Embryonic facial prominence (tissue), 1 donor: ENCODE data around the gene ASPN.

Experiments
- DNase-seq: peaks from one replicate; pipeline ENCODE4 v3.0.0-alpha.2; 2016; ENCODE audit errors: extremely low spot score

ASPN gene

DNA sequence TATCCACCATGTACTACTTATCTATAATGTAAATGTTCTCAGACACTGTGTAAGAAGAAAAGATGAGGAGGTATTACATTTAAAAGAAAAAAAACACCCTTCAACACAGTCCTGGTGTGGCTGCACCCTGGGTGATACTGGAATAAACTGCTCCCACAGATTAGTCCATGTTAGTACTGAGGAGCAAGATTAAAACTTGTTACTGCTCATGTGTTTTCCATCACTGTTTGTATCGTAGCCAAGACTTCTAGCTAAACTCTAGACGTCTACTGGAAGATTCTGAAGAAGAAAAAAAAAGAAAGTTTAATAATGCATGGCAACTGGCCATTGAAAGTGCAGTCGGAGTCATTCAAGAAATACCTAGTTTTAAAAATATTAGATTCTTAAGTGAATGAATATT, at the start of gene ASPN:
TSS of gene ASPN (minus strand) at position 178 of the 400 bp plus-strand sequence.
- peak; percentile 76 for DNase-seq

- DNase-seq = no peak
Observed at GRCh38 chr9:92530893-92531292, 48.6 kb upstream of the ASPN start.

GRCh38 chr9:92529124-92529523, 46.8 kb upstream of the ASPN start:
- no peak for DNase-seq

- DNase-seq = no peak
Observed at GRCh38 chr9:92528522-92528849, 46.2 kb upstream of the ASPN start.

DNA sequence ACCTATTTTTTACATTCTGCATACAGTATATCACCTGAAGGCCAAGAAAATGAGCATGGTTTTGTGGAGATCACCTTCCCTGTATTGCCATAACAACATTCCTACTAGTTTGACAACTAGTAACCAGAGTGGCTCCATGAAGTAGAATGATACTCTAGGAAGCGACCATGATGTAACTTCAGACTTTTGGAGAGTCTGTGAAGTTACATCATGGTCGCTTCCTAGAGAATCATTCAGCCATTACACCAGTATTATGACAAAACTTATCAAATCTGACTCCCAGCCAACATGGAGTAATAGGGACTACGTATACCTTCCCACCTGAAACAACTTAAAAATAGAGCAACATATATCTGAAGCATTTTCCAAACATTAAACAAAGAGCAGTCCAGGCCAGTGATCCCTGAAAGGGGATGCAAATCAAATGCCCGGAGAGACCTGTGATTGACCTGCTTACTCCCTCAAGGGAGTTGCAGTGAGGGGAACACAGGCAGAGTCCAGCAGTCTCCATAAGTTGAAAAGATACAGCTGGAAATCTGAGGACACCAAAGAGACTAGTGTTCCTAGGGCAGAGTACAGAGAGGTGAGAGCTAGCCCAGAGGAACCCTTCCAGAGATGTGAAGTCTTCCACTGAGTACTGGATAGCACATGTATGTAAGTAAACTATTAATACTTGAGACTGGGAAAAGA, 45.7 kb upstream of the ASPN start:
- DNase-seq = no peak

DNA sequence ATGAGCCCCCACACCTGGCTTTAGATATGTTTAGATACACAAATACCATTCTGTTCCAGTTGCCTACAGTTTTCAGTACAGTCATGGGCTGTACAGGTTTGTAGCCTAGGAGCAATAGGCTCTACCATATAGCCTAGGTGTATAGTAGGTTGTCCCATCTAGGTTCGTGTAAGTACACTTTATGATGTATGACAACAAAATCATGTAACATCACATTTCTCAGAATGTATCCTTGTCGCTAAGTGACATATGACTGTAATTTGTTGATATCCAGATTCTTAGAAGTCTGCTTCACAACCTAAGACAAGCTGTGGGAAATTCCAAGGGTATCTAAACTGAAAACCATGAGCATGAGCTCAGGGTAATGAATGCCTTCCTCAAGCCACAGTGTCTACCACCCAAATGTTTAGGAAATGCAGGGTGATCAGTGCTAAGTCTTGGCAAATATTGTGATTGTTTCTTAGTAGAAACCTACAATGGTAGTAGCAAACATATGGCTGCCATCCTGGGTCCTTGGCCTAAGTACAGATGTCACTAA, 45.1 kb upstream of the ASPN start:
- DNase-seq = no peak

- no peak for DNase-seq
Observed at GRCh38 chr9:92525306-92525705, 43.0 kb upstream of the ASPN start.

DNA sequence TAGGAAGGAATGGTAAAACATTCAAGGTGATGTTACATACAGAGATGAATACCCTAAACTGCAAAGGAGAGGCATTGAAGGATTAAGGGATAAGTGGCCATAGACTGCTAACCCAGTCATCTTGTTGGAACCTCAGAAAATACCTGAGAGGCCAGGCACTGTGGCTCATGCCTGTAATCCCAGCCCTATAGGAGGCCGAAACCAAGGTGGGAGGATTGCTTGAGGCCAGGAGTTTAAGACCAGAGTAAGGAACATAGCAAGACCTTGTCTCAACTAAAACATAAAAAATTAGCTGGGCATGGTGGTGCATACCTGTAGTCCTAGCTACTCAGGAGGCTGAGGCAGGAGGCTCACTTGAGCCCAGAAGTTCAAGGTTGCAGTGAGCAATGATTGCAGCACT, 42.6 kb upstream of the ASPN start:
- no peak for DNase-seq

DNA sequence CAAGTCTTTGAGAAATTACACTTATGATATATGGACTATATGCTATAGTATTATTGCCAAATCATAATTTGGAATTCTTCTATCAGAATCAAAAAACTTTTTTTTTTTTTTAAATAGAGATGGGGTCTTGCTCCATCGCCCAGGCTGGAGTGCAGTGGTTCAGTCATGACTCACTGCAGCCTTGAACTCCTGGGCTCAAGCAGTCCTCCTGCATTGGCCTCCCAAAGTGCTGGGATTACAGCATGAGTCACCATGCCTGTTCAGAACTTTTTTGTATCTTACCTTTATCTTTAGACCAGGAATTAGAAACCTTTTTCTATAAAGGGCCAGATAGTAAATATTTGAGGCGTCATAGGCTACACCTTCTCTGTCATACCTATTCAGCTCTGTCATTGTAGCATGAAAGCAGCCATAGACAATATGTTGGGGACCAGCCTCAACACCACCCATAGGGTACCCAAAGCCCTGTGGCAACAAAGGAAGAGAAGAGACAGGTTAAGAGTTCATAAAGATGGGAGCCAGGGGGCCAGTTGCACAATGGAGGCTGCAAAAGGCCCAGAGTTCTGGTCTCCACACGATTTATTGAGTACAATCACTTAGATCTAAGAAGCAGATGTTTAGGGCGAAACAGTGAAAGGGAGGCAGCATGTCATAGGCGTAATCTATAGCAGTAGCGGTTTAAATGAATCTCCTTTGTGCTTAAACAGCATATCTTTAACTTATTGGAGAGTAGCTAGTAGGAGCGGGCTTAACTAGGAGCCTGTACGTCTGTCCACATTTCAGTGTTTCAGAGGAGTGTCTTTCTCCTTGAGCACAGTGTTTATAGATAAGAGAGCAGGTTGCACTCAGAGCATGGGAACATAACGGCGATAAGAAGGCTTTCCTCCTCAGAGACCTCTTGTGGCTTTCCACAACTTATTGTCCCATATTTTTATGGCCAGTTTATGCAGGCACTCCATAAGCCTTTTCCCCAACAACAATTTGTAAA, 41.0 kb upstream of the ASPN start:
- DNase-seq = no peak

GRCh38 chr9:92520837-92521236, 38.5 kb upstream of the ASPN start:
- DNase-seq = no peak

DNA sequence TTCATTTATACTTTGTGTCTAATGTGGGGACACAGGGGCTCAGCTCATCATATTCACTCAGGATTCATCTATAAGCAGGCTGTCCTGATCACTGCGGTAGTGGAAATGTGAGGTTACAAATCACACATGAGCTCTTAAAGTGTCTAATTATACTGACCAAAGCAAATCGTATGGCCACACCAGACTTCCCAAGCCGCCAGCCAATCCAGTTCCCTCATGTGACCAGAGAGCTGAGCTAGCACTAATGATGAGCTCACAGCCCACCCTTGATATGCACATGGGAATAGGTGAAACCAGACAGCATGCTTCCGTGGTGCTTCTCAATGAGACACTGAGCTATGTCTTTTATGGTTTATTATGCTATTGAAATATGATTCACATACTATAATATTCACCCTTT, 35.9 kb upstream of the ASPN start:
- no peak for DNase-seq

DNA sequence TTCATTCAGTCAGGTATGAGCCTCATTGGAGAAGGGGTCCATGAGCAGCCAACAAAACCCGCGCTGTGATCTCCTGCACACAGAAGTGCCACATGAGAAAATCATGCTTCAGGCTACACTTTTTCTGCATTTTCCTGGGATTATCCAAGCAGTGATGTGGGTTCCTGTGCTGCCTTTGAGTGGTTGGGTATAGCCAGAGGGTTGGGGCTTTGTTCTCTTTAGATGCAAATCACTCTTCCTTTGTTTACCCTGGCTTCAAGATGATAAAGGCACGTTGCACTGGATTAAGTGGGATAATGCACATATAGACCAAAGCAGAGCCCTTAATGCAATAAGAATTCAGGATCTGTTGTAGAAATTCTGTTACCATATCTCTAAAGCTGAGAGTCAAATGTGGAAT, 34.7 kb upstream of the ASPN start:
- no peak for DNase-seq

DNA sequence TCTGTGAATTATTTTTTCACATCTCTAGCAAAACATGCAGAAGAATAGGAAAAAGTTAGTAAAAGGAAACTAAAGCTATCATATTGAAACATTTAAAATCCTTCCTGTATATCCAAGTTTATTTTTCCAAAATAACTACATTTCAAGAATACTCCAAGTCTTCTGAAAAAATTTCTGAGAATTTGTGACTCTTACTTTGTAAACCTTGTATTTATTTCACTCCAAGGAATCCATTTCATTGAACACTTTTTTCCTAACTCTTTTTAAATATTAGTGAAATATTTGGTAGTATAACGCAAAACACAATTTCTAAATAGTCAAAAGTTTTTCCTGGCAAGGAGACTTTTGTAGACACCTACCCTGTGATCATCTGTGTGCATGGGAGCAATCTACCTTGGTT, 34.2 kb upstream of the ASPN start:
- no peak for DNase-seq

DNA sequence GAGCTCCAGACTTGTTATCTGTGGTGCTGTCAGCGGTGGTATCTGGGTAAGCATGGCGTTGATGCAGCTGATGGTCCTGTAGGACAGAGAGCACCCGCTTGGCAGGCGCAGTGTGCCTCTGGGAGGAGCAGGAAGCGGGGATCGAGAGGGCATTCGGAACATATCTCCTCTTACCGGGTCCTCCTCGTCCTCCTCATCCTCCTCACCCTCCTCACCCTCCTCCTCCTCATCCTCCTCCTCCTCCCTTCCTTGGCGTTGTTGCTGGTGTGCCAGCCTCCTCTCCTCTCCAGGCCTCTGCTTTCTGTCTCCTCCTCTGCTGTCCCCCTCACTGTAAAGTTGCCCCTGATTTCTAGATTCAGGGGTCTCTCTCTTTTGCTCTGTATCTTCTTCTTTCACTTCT, 32.3 kb upstream of the ASPN start:
- DNase-seq = no peak

DNA sequence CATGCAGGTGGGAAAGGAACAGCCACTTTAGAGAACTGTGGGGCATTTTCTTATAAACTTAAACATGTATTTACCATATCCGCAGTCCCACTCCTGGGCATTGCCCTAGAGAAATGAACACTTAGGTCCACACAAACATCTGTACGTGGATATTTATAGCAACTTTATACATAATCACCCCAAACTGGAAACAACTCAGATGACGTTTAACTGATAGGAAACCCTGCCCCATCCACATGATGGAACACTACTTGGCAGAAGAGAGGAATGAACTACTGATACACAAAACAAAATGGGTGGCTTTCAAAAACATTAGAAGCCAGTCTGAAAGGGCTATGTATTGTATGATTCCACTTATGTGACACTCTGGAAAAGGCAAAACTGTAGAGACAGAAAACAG, 31.0 kb upstream of the ASPN start:
- no peak for DNase-seq

DNA sequence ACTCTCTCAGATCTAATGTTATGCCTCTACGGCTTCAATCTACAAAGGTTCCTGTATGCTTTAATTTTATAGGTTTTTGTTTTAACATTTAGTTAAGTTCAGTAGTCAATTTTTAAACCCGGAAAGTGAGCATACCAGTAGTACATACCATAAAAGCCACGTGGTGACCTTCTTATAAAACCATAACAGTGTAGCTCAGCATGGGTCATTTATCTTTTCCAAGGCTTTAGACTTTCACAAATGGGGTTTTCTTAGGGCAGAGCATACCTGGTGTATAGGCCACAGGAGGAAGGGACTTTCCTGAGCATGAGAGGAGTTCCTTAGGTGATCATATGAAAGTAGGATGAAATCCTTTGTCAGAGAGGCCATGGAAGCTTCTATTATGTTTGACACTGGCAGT, 30.3 kb upstream of the ASPN start:
- DNase-seq = no peak

- no peak for DNase-seq
Observed at GRCh38 chr9:92510747-92511146, 28.4 kb upstream of the ASPN start.

GRCh38 chr9:92509050-92509449, 26.7 kb upstream of the ASPN start:
- DNase-seq = no peak

DNA sequence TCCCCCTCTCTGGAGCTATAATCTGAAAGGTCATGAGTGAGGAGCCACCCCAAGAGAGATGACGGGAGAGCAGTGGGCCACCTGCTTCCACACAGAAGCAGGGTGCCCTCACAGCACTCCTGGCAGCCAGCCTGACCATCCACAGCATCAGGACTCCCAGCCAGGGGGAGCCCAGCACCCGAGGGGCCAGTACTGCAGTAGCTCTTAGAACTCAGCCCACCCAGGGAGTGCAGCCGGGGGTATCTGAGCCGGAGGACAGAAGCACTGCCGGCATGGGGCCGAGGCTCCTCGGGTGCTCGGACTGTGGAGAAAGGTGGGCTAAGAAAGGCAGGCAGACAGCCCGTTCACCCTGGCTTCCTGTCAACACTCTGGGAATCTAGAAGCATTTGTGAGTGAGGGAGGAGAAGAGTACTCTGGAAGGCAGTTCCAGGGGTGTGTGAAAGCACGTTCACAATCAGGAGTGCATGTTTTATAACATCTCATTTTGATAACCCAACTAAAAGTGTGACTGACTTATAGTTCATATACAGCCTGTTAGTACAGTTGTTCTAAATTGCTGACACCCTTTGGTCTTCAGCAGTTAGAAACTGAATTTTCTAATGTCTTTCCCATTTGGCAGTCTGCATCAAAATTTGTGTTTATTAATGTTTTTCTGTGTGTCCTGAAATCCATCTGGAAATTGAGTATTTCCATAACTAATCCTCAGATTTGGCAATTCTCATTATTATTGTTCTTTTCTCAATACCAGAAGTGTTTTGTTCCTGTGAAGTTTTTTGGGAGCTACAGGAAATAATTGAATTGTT, 25.9 kb upstream of the ASPN start:
- no peak for DNase-seq

- no peak for DNase-seq
Observed at GRCh38 chr9:92507496-92507895, 25.2 kb upstream of the ASPN start.

DNA sequence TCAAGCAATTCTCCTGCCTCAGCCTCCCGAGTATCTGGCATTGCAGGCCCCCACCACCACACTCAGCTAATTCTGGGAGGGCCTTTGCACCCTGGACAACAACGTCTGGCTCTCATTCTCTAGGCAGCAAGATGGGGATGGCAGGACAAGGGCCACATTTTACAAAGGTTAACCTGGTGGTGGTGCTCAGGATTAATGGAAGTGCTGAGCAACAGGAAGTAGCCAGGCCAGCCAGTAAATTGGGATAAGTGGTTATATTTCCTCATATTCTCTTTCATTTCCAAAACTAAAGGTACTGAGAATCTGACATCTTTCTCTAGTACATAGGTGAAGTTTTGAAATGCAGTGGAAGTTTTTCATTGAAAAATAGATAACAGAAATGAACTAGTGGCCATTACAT, 24.7 kb upstream of the ASPN start:
- DNase-seq = no peak

- no peak for DNase-seq
Observed at GRCh38 chr9:92506184-92506857, 24.0 kb upstream of the ASPN start.
